GM19351 (cell line): Measurements from ENCODE around the gene SEMA3B.
"Not testable (repeated sequence)": the region's sequence is repeated elsewhere in the genome, so short reads cannot be mapped to it uniquely, and the experiment has no call there.

ENCODE experiments used
- ATAC-seq: cut with Tn5 transposase; IDR thresholded peaks from one replicate; pipeline ENCODE4 v1.9.1; 2021; ENCODE audit warnings: mild to moderate bottlenecking, moderate library complexity; ENCODE audit not compliant: unreplicated experiment

Gene SEMA3B

DNA sequence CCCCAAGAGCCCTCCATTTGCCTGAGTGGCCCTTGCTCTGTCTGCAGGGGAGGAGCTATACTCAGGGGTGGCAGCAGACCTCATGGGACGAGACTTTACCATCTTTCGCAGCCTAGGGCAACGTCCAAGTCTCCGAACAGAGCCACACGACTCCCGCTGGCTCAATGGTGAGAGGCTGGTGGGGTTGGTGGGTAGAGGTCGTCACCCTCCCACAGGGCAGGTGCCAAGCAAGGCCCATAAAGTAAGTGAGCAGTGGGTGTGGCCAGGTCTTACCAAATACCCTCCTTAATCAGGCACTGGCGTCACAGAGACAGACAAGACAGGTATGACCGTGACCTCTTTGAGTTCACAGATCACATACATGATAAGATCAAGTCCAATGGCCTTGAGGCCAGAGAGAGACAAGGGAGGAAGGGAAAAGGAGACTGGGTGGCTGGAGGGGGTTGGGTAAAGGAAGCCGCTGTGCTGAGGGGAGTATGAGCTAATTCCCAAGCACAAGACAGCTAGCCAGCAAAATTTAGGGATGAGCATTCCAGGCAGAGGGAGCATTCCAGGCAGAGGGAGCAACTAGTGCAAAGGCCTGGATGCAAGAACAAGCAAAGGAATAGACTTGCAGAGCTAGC, 2.5 kb downstream of the SEMA3B start:
- ATAC-seq, result no peak

DNA sequence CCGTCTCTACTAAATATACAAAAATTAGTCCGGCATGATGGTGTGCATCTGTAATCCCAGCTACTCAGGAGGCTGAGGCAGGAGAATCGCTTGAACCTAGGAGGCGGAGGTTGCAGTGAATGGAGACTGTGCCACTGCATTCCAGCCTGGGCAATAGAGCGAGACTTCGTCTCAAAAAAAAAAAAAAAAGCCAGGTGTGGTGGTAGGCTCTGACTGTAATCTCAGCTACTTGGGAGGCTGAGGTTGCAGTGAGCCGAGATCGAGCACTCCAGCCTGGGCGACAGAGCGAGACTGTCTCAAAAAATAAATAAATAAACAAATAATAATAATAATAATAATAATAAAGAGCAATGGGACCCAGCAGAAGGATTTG, 3.6 kb downstream of the SEMA3B start:
- not testable (repeated sequence) for ATAC-seq

DNA sequence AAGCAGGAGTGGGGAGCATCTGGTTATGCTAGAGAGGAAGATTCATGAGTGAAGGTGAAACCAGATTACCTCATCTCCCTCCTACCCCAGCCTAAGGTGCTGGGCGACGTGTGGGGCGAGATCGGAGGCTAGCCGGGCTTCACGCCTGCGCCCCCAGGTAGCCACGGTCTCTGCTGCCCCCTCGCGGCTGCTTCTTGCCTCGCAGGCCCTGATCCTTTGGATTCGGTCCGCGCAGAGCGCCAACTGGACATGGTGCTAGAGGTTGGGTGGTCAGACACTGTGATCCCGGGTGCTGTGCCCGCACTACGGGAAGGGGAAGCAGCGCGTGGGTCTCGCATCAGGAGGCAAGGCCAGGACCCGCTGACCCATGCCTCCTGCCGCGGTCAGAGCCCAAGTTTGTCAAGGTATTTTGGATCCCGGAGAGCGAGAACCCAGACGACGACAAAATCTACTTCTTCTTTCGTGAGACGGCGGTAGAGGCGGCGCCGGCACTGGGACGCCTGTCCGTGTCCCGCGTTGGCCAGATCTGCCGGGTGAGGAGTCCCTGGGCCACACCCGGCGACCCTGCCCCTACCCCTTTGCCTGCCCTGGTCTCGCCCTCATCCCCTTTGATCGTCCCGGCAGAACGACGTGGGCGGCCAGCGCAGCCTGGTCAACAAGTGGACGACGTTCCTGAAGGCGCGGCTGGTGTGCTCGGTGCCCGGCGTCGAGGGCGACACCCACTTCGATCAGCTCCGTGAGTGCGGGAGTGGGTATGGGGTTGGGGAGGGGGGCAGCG, 4.2 kb downstream of the SEMA3B start:
- peak; percentile 82 for ATAC-seq

GRCh38 chr3:50273689-50274065, 4.7 kb downstream of the SEMA3B start:
- no peak for ATAC-seq

- no peak for ATAC-seq
These were observed 5.6 kb downstream of the SEMA3B start for GRCh38 chr3:50274371-50275104.

- no peak for ATAC-seq
These were observed 6.4 kb downstream of the SEMA3B start for GRCh38 chr3:50275141-50275995.

GRCh38 chr3:50275996-50276761, 7.2 kb downstream of the SEMA3B start:
- no peak for ATAC-seq

GRCh38 chr3:50276762-50277101, 7.8 kb downstream of the SEMA3B start:
- no peak for ATAC-seq

GRCh38 chr3:50278123-50278879, 9.4 kb downstream of the SEMA3B start:
- ATAC-seq, result no peak

GRCh38 chr3:50278880-50279224, 9.9 kb downstream of the SEMA3B start, which contains the start of gene LSMEM2:
Gene LSMEM2 (plus strand): TSS chr3:50279087. CDS start chr3:50279114, 27 bp downstream.
- ATAC-seq, result no peak

- no peak for ATAC-seq
These were observed 10.5 kb downstream of the SEMA3B start for GRCh38 chr3:50279255-50280016.

GRCh38 chr3:50284121-50284520, 15.2 kb downstream of the SEMA3B start:
- ATAC-seq, result not testable (repeated sequence)

GRCh38 chr3:50286322-50287227, 17.6 kb downstream of the SEMA3B start:
- ATAC-seq, result no peak

DNA sequence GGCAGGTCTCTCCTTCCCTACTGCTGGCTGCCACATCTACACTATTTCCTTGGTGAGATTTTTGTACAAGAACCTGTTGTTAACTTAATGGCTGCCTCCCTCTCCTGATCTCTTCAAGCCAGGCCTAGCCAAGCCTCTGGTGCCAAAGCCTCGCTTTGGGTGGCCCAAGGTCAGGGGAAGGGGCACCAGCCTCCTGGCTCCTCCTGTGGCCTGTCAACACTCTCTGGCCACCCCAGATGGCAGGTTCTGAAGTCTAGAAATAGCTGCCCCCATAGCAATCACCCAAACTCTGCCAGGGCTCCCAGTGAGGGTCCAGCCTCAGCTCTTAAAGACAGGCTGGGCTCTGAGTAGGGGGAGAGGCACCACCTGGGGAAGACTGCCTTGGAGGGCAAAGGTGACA, 18.3 kb downstream of the SEMA3B start:
- ATAC-seq, result no peak

GRCh38 chr3:50288387-50289007, 19.6 kb downstream of the SEMA3B start:
- no peak for ATAC-seq

GRCh38 chr3:50289130-50289529, 20.2 kb downstream of the SEMA3B start:
- ATAC-seq, result no peak

GRCh38 chr3:50290161-50290641, 21.3 kb downstream of the SEMA3B start:
- ATAC-seq, result no peak
